Neuron (in vitro differentiated cells): ENCODE measurements around the gene CPA2.
"Not testable (repeated sequence)": the region's sequence is repeated elsewhere in the genome, so short reads cannot be mapped to it uniquely, and the experiment has no call there.

ENCODE experiments used
- H2AFZ ChIP-seq: one replicate; pipeline ENCODE4 v1.6.1; 2013; ENCODE audit warnings: low read depth, mild to moderate bottlenecking, inconsistent platforms, low read length, moderate library complexity
- H3K27me3 ChIP-seq: one replicate; pipeline ENCODE4 v1.6.1; 2013; ENCODE audit warnings: low read length; ENCODE audit not compliant: insufficient read depth
- H3K36me3 ChIP-seq: one replicate; pipeline ENCODE4 v1.6.1; 2013; ENCODE audit warnings: low read length; ENCODE audit not compliant: insufficient read depth
- H3K4me1 ChIP-seq: one replicate; pipeline ENCODE4 v1.6.1; 2013; ENCODE audit warnings: low read length; ENCODE audit not compliant: insufficient read depth
- H3K4me3 ChIP-seq: 2 replicates; pipeline ENCODE4 v1.5.1; 2013; ENCODE audit warnings: mild to moderate bottlenecking, low read length, moderate library complexity
- H3K9me3 ChIP-seq: one replicate; pipeline ENCODE4 v1.6.1; 2013; ENCODE audit warnings: low read length

The CPA2 gene

GRCh38 chr7:130234078-130234477, 32.6 kb upstream of the CPA2 start:
- Histone ChIP-seq H3K4me3 (no peak overlapping the region), H3K36me3 (no peaks in the 10 kb centered on the region)

DNA sequence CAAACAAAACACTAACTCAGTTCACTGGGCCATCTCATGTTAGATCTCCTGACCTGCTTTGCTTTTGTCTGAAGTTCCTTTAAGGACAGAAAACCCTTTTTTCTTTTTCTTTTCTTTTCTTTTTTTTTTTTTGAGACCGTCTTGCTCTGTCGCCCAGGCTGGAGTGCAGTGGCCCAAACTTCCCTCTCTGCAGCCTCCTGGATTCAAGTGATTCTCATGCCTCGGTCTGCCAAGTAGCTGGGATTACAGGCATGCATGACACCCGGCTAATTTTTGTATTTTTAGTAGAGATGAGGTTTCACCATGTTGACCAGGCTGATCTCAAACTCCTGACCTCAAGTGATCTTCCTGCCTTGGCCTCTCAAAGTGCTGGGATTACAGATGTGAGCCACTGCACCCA, 30.3 kb upstream of the CPA2 start:
- H3K4me1 ChIP-seq, H2AFZ ChIP-seq, H3K4me3 ChIP-seq, H3K27me3 ChIP-seq, H3K36me3 ChIP-seq, H3K9me3 ChIP-seq: not testable (repeated sequence)

More at GRCh38 chr7:130234078-130234477, 32.6 kb upstream of the CPA2 start:
- Histone ChIP-seq H2AFZ (no peak overlapping the region), H3K27me3 (no peaks in the 10 kb centered on the region), H3K4me1 (peaks cover 11% of the 10 kb centered on the region), H3K9me3 (no peaks in the 10 kb centered on the region)

GRCh38 chr7:130240240-130240639, 26.4 kb upstream of the CPA2 start:
- Histone ChIP-seq H3K4me3 (no peak overlapping the region), H3K36me3 (no peaks in the 10 kb centered on the region), H3K4me1 (peaks cover 2% of the 10 kb centered on the region), H3K9me3 (no peaks in the 10 kb centered on the region), H3K27me3 (no peaks in the 10 kb centered on the region), H2AFZ (no peak overlapping the region)

DNA sequence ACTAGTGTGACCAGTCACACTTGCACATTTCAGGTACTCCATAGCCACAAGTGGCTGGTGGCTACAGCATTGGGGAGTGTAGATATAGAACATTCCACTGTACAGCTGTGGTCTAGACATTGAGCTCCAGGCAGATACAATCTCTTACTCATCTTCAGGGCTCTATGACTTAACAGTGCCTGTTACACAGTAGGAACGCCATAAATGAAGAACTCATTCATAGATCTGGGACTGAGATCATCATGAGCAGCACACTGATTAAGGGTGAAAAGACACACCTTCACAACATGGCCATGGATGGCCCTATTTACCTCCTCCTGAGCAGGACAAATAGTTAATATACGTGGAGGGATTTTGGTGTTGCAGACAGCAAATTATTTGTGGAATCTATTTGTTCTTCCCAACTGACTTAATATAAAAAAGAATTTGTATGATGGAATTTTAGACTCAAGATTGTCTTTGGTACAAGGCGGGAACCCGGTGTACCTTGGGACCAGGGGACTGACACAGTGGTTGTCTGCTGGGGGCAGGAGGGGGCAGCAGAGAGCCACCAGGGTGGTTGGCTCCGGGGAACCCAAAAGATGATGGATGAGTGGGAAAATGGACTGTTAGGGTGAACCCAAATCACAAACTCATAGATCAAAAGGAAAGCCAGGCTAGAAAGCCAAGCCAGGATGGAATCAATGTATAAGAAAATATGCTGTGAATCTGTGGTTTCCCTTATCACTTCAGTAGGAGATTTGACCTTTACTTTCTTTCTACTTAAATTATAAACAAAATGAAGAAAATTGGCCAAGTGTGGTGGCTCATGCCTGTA, 24.3 kb upstream of the CPA2 start:
- no peaks in the 10 kb centered on the region for H3K36me3 ChIP-seq

DNA sequence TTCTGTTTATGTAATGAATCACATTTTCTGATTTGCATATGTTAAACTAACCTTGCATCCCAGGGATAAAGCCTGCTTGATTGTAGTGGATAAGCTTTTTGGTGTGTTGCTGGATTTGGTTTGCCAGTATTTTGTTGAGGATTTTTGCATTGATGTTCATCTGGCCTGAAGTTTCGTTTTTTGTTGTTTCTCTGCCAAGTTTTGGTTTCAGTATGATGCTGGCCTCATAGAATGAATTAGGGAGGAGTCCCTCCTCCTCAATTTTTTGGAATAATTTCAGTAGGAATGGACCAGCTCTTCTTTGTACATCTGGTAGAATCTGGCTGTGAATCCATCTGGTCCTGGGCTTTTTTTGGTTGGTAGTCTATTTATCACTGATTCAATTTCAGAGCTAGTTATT, 23.2 kb upstream of the CPA2 start:
- H2AFZ ChIP-seq = not testable (repeated sequence)

More for the DNA sequence above, 24.3 kb upstream of the CPA2 start:
- Histone ChIP-seq H3K27me3 (no peaks in the 10 kb centered on the region), H3K4me1 (no peaks in the 10 kb centered on the region), H3K9me3 (no peaks in the 10 kb centered on the region), H3K4me3 (no peak overlapping the region), H2AFZ (no peak overlapping the region)

DNA sequence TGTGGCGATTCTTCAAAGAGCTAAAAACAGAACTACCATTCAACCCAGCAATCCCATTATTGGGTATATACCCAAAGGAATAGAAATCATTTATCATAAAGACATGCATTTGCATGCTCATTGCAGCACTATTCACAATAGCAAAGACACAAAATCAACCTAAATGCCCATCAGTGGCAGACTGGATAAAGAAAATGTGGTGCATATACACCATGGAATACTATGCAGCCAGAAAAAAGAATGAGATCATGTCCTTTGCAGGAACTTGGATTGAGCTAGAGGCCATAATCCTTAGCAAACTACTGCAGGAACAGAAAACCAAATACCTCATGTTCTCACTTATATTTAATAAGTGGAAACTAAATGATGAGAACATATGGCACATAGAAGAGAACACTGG, 20.2 kb upstream of the CPA2 start:
- H3K4me3 ChIP-seq, H3K36me3 ChIP-seq, H3K9me3 ChIP-seq, H2AFZ ChIP-seq, H3K4me1 ChIP-seq, H3K27me3 ChIP-seq: not testable (repeated sequence)

More for the DNA sequence above, 23.2 kb upstream of the CPA2 start:
- H3K9me3 ChIP-seq, H3K4me1 ChIP-seq, H3K36me3 ChIP-seq, H3K27me3 ChIP-seq, H3K4me3 ChIP-seq: not testable (repeated sequence)

- not testable (repeated sequence) for H3K4me1 ChIP-seq, H3K4me3 ChIP-seq, H3K36me3 ChIP-seq, H2AFZ ChIP-seq, H3K27me3 ChIP-seq, H3K9me3 ChIP-seq
Measured at GRCh38 chr7:130248842-130249241, 17.8 kb upstream of the CPA2 start.

- not testable (repeated sequence) for H3K27me3 ChIP-seq, H3K36me3 ChIP-seq, H3K9me3 ChIP-seq, H2AFZ ChIP-seq, H3K4me3 ChIP-seq, H3K4me1 ChIP-seq
Measured at GRCh38 chr7:130249626-130250025, 17.0 kb upstream of the CPA2 start.

GRCh38 chr7:130254555-130254954, 12.1 kb upstream of the CPA2 start:
- Histone ChIP-seq H3K4me3 (no peak overlapping the region), H3K4me1 (peaks cover 9% of the 10 kb centered on the region), H3K27me3 (no peaks in the 10 kb centered on the region), H2AFZ (no peak overlapping the region), H3K36me3 (no peaks in the 10 kb centered on the region), H3K9me3 (peaks cover 3% of the 10 kb centered on the region)

- no peak overlapping the region for H3K4me3 ChIP-seq
Measured at GRCh38 chr7:130256704-130257103, 10.0 kb upstream of the CPA2 start.

DNA sequence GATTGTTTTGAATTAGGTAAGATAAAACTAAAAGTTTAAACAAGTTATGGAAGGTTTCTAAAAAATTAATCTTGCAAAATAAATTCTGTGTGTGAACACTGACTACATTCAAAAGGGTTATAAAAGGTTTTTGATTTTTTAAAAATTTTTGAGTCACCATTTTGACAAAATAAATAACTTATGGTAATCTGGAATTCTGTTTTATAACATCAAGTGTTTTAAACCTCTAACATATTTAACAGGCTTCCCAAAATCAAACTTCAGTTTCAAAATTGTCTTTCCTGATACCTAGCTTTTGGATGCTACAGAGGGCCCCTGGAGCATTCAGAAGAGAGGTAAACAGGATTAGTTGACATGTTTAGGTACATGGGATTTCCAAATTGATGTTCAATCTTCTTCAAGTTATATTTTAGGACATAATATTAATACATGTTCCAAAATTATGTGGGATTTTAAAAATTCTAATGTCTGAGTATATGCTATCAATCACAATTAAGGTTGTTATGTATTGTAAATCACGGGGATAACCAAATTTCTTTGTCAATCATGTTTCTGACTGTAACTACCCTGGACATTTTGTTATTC, 8.1 kb upstream of the CPA2 start:
- H3K36me3 ChIP-seq = no peaks in the 10 kb centered on the region
- H3K9me3 ChIP-seq = peaks cover 5% of the 10 kb centered on the region
- H3K4me3 ChIP-seq = no peak overlapping the region
- H2AFZ ChIP-seq = no peak overlapping the region
- no peaks in the 10 kb centered on the region for H3K27me3 ChIP-seq
- H3K4me1 ChIP-seq = peaks cover 9% of the 10 kb centered on the region

More at GRCh38 chr7:130256704-130257103, 10.0 kb upstream of the CPA2 start:
- peaks cover 9% of the 10 kb centered on the region for H3K4me1 ChIP-seq
- peaks cover 4% of the 10 kb centered on the region for H3K9me3 ChIP-seq
- H3K36me3 ChIP-seq = no peaks in the 10 kb centered on the region
- H2AFZ ChIP-seq = no peak overlapping the region
- H3K27me3 ChIP-seq = no peaks in the 10 kb centered on the region

DNA sequence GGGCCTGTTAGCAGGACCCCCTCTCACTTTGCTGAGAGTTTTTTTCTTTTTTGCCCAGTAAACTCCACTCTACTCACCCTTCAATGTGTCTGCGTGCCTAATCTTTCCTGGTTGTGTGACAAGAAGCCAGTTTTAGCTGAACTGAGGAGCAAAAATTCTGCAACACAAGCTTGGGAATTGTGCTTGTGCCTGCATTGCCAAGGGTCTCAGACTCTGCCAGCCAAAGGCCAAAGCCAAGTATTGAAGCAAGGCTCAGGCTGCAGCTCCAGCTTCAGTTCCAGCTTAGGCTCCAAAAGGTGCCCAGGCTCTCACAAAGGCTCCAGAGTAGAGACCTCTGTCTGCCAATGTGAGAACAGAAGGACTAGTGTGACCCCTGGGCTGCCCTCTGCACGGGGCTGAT, 4.2 kb upstream of the CPA2 start:
- Histone ChIP-seq H2AFZ (no peak overlapping the region), H3K27me3 (no peaks in the 10 kb centered on the region), H3K9me3 (peaks cover 5% of the 10 kb centered on the region), H3K4me1 (no peaks in the 10 kb centered on the region), H3K4me3 (no peak overlapping the region), H3K36me3 (no peaks in the 10 kb centered on the region)

GRCh38 chr7:130263130-130263529, 3.5 kb upstream of the CPA2 start:
- H3K4me1 ChIP-seq = no peaks in the 10 kb centered on the region
- no peaks in the 10 kb centered on the region for H3K36me3 ChIP-seq
- H3K9me3 ChIP-seq = peaks cover 2% of the 10 kb centered on the region
- no peak overlapping the region for H2AFZ ChIP-seq
- H3K27me3 ChIP-seq = no peaks in the 10 kb centered on the region
- H3K4me3 ChIP-seq = no peak overlapping the region

- no peaks in the 10 kb centered on the region for H3K9me3 ChIP-seq
- H3K36me3 ChIP-seq = no peaks in the 10 kb centered on the region
- H3K4me1 ChIP-seq = peaks cover 2% of the 10 kb centered on the region
- H3K27me3 ChIP-seq = no peaks in the 10 kb centered on the region
- no peak overlapping the region for H2AFZ ChIP-seq
- H3K4me3 ChIP-seq = no peak overlapping the region
Measured at GRCh38 chr7:130266961-130267321, 278 bp downstream of the CPA2 start.
